GM21786 (cell line): ENCODE data around the gene EPM2AIP1.
"Not testable (repeated sequence)": the region's sequence is repeated elsewhere in the genome, so short reads cannot be mapped to it uniquely, and the experiment has no call there.

Experiments used
- ATAC-seq: cut with Tn5 transposase; IDR thresholded peaks from one replicate; pipeline ENCODE4 v1.9.1; 2021; ENCODE audit not compliant: unreplicated experiment

The EPM2AIP1 gene

DNA sequence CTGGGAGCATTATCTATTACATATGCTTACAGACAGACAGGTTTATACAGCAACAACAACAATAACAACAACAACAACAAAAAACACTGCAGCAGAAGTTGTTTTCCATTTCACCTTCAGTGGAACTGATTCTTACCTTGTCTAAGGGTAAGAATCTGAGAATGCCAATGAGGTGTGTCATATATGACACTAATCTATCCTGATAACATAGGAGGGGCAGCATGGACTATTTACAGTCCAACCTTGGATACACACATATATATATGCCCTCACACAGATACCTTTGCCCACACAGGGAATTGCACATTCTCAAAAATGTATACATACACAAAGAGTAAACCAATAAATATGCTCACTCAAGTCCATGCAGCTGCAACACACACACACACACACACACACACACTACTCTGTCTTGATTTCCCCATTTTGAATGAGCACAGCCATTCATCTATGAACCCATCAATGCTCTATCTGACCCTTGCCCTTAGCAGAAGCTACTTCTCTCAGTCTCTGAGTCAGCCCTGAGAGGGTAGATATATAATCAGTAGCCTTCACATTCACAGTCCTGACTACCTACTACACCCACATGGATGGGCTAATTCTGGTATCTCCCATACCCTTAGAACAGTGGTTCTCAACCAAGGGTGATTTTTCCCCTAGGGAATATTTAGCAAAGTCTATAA is 38.3 kb downstream of the EPM2AIP1 start:
- ATAC-seq = no peak

DNA sequence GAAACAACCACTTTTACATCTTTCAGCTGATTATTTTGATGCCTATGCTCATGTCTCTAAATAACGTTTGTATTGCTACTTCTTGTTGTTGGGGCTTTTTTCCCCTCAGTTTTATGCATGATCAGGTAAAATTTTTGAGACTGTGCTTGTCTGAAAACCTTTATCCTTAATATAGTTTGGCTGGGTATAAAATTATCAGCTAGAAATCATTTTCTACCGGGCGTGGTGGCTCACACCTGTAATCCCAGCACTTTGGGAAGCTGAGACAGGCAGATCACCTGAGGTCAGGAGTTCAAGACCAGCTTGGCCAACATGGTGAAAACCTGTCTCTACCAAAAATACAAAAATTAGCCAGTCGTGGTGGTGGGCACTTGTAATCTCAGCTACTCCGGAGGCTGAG is 45.1 kb downstream of the EPM2AIP1 start:
- ATAC-seq = not testable (repeated sequence)

DNA sequence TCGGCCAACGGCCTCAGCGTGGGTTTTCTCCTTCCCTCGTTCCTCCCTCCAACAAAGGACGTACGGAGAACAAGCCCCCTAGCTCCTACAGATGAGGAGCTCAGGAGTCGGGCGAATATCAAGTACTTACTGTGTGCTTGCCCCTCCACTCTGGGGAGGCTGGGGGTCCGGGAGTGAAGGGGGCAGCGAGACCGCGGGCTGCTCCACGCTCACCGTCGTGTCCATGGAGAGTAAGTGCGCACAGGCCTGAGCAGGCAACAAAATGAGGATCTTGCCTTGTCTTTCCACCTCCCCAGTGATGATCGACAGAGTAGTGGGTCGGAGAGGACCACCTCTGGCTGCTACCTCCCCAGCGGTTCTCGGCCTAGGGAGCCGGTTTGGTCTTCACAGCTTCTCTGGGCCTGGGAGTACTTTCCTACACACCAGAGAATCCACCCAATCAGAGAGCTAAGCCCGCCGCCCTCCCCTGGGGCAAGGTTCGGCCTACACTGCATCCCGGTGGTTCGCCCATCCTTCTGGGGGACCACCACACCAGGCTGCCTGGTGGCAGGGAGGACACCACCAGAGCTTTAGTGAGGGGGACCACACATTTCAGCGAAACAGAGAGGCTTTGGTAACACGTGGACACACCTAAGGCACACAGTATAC is 47.5 kb downstream of the EPM2AIP1 start:
- no peak for ATAC-seq

DNA sequence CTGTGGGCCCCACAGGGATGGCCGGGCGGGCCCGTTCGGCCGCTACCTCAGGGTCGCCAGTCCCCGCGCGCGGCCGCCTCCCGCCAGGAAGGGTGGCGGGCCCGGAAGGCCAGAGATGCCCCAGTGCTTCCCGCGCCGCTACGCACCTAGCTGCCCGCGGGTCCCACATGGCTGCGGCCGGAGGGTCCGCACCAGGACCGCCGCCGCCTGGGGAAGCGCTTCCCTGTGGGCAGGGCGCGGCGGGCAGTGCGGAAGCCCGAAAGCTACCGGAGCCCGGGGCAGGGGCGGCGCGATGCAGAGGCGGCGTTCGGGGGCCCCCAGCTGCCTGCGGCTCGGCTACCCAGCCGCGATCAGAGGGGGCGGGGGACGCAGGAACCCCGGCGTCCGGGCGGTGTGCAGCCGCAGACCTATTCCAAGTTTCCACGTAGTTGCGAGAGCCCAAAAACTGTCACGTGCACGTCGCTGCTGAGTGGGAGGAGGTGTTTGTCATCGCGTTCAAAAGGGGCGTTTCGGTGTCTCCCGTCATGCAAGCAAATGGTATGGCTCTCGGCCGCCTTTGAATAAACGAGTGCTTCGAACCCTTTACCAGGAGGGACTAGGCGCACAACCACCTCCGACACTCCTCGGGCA is 48.2 kb downstream of the EPM2AIP1 start, which contains the start of gene TRANK1:
Gene TRANK1, minus strand, starts transcription at position 414 of the 630 bp plus-strand sequence. Its CDS starts 245 bp downstream, at position 169.
- ATAC-seq = peak; percentile 48

DNA sequence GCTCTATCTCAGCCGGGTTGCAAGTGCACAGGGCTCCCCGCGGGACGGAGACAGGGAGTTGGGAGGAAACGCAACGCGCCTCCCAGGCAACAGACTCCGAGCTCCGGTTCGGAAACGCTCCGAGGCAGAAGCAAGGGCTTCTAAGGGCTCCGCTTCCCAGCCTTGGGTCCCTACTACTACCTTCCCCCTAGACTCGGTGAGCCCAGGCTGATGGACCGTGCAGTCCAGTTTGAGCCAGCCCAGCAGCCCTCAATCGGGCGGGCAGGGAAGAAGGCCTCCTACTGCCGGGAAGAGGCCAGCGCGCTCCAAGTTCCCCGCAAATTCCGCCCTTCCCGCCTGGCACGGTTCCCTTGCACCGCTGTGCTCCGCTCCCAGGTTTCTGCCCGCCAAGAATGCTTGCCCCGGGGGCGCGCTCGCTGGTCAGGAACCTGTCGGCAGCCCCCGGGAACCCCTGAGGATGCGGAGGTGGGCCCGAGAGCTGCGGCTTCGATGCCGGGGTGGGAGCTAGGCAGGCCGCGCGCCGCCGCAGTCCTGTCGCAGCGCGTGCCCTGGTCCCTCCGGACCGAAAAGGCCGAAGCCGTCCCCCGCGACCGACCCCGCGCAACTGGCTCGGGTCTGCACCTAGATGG is 48.8 kb downstream of the EPM2AIP1 start:
- peak; percentile 50 for ATAC-seq

DNA sequence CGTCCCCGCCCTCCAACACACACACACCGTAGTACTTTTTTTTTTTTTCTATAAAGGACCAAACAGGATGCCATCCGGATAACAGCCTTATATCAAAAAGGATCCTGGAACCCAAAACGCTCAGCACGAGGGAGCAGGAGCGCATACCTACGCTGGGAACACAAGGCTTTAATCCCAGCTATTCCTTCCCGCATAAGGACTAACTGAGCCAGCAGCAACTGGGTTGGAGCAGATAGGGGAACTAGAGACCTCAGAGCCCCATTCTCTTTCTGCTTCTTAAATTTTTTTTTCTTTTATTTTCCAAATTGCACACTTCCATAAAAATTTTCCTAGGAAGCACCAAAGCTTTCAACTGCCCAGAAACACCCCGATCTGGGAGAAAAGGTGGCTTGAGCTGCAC is 49.3 kb downstream of the EPM2AIP1 start:
- no peak for ATAC-seq

DNA sequence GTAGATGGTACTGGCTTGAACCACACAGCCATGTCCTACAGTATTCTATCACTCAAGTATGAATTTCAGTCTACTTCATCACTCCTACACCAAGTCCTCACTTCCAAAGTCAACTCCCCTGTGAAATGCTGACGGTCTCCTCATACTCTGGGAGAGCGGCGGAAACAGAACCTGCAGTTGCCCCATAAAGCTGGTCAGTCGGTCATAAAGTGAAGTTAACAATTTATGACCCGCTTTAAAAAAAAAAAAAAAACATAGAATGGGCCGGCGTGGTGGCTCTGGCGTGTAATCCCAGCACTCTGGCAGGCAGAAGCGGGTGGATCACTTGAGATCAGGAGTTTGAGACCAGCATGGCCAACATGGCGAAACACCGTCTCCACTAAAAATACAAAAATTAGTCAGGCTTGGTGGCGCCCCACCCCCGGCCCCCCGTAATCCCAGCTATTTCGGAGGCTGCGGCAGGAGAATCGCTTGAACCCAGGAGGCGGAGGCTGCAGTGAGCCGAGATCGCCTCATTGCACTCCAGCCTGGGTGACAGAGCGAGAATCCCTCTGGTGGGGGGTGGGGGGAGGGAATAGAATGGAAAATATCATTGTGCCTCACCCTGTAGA is 50.2 kb downstream of the EPM2AIP1 start:
- ATAC-seq = no peak

DNA sequence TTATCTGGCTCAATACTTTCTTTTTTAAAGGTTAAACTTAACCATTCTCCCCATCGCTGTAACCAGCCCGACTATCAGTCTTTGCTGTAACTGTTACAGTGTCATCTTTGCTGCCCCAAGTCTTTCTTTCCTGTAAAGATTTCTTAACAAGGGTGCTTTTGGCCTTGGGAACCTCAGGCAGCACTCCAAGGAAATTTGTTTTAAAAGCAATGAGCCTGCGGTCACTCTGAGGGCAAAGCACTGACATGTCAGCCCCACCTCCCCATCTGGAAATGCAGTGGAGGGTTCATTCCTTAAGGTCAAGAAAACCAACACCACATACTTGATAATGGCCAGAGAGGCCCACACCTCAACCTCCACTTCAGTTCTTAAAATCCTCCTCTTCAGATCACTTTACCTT is 51.3 kb downstream of the EPM2AIP1 start:
- ATAC-seq = no peak

DNA sequence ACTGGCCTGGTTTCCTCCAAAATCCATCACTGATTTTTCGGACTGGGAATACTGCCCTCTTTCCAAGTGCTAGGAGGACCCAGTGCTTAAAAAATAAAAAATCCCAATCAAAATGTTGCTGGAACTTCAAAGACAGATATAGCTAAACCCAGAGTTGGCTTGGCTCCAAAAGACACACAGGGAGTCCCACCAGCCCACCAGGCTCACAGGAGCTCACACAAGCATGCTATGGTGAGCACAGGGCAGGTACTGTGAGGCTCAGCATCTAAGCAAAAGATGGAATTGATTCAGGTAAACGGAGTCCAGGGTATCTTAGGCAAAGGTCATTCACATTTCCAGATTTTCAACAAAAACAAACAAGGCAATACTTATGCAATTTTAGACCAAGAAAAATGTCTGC is 51.8 kb downstream of the EPM2AIP1 start:
- no peak for ATAC-seq

DNA sequence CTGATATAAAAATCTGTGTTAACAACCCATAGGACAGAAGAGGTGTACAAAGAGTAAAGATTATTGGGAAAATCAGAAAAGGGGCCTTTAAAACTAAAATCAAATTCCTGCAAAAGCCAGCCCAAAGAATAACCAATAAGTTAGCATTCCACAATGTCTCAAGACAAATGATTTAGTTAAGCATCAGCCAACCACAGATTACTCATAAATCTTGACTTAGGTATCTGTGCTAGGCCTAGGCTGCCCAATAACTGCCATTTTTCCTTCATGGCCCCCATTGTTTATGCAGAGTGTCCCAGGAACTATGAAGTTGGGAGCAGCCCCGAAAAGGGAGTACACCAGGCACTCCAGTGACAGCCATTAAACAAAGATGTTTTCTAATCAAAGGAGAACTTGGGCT is 55.4 kb downstream of the EPM2AIP1 start:
- ATAC-seq = no peak
